Endothelial cell of umbilical vein (primary cell): Measurements from ENCODE around the gene SLC9A3. TPM values are rescaled to one million over a fixed set of nuclear protein-coding genes. Genes with fewer than 3 reads are reported as not detected.

Experiments
- BruUV-seq: library from RNA; stranded (reverse); fragments of 400-500 nt; replicated peaks from 2 replicates; lab custom pipeline; 2021; lab: Mats Ljungman, UMichigan
- CTCF ChIA-PET: fragments of 300-600, 350-600 bp; sonication (Branson Sonifier 250); formaldehyde crosslinking; loops from one replicate; lab custom pipeline; 2021; ENCODE audit warnings: antibody characterized with exemption, inconsistent platforms; lab: Charles Lee
- POLR2A ChIA-PET: fragments of 300-600, 350-600 bp; sonication (Branson Sonifier 250); formaldehyde crosslinking; loops from one replicate; lab custom pipeline; 2021; ENCODE audit warnings: antibody characterized with exemption, inconsistent platforms; lab: Charles Lee
- DNase-seq: peaks from one replicate; pipeline ENCODE4 v3.0.0-alpha.2; 2011; ENCODE audit warnings: low read depth, low spot score
- FAIRE-seq: peaks from 2 replicates; lab custom pipeline; 2011; peaks lifted over from hg19 to GRCh38; lab: Jason Lieb, UNC
- H2AFZ ChIP-seq: 2 replicates; pipeline ENCODE4 v1.6.0; 2012; ENCODE audit warnings: low read depth, low read length, control low read depth, inconsistent platforms
- H3K27ac ChIP-seq: 2 replicates; pipeline ENCODE4 v1.5.1; 2011; ENCODE audit warnings: low read depth, mild to moderate bottlenecking, control low read depth, low read length, moderate library complexity; ENCODE audit not compliant: insufficient read depth
- H3K27me3 ChIP-seq, 2 experiments: 2 replicates each; pipeline versions ENCODE4 v1.6.0 to v1.6.1; 2011; ENCODE audit warnings: low read length in 2 of 2, mixed read lengths in 1 of 2; ENCODE audit not compliant: control insufficient read depth in 2 of 2, insufficient read depth in 2 of 2
- H3K36me3 ChIP-seq, 2 experiments: 2 replicates in 1 of 2; 3 replicates in 1 of 2; pipeline ENCODE4 v1.5.1; 2011; ENCODE audit warnings: low read length in 2 of 2, mild to moderate bottlenecking in 1 of 2, moderate library complexity in 1 of 2; ENCODE audit not compliant: control insufficient read depth in 2 of 2, insufficient read depth in 2 of 2; ENCODE audit errors: extremely low read depth in 1 of 2
- H3K4me1 ChIP-seq: 3 replicates; pipeline ENCODE4 v1.5.1; 2011; ENCODE audit warnings: mild to moderate bottlenecking, low read length; ENCODE audit not compliant: control insufficient read depth, insufficient read depth; ENCODE audit errors: extremely low read depth
- H3K4me2 ChIP-seq: 2 replicates; pipeline ENCODE4 v1.6.1; 2011; ENCODE audit warnings: low read length, control low read depth, mixed read lengths; ENCODE audit not compliant: insufficient read depth
- H3K4me3 ChIP-seq, 3 experiments: fragments of 200-600 bp in 1 of 3; sonication (generic), shearing (Covaris generic) in 1 of 3; replicated peaks in 1 of 3; 2 replicates each; pipeline ENCODE4 v1.5.1; 2011 to 2016; ENCODE audit warnings: control low read depth in 3 of 3, low read length in 3 of 3, mild to moderate bottlenecking in 2 of 3, inconsistent platforms in 1 of 3, low read depth in 1 of 3, moderate library complexity in 1 of 3; ENCODE audit not compliant: insufficient read depth in 1 of 3
- H3K79me2 ChIP-seq: 2 replicates; pipeline ENCODE4 v1.6.0; 2012; ENCODE audit warnings: low read length, inconsistent platforms; ENCODE audit not compliant: control insufficient read depth, insufficient read depth
- H3K9ac ChIP-seq: replicated peaks from 2 replicates; pipeline ENCODE3; 2011; ENCODE audit warnings: low read length, control low read depth; ENCODE audit not compliant: insufficient read depth; ENCODE audit errors: extremely low read depth
- H3K9me1 ChIP-seq: replicated peaks from 3 replicates; pipeline ENCODE4 v1.6.0; 2011; ENCODE audit warnings: mild to moderate bottlenecking, low read length; ENCODE audit not compliant: control insufficient read depth, insufficient read depth; ENCODE audit errors: extremely low read depth
- H3K9me3 ChIP-seq: replicated peaks from 2 replicates; pipeline ENCODE4 v1.5.1; 2012; ENCODE audit warnings: low read length, inconsistent platforms; ENCODE audit not compliant: control insufficient read depth, insufficient read depth
- H4K20me1 ChIP-seq: replicated peaks from 2 replicates; pipeline ENCODE3; 2011; ENCODE audit warnings: mild to moderate bottlenecking, low read length; ENCODE audit not compliant: control insufficient read depth, insufficient read depth; ENCODE audit errors: extremely low read depth
- CTCF ChIP-seq, 2 donors: IDR thresholded peaks; 1 replicate in 1 of 2; 2 replicates in 1 of 2; pipeline ENCODE4 v1.5.1; 2011; ENCODE audit warnings: low read length in 2 of 2, mild to moderate bottlenecking in 2 of 2, moderate library complexity in 2 of 2, control low read depth in 1 of 2, inconsistent platforms in 1 of 2, low read depth in 1 of 2; ENCODE audit not compliant: insufficient read depth in 1 of 2; ENCODE audit errors: extremely low read depth in 1 of 2
- EZH2 ChIP-seq: IDR thresholded peaks from 2 replicates; pipeline ENCODE4 v1.6.1; 2012; ENCODE audit warnings: borderline replicate concordance, low read depth, mild to moderate bottlenecking, moderate library complexity, low read length, inconsistent platforms; ENCODE audit not compliant: severe bottlenecking
- FOS ChIP-seq: IDR thresholded peaks from 2 replicates; pipeline ENCODE4 v1.6.1; 2011; ENCODE audit warnings: mild to moderate bottlenecking, low read length, moderate library complexity, borderline replicate concordance; ENCODE audit not compliant: insufficient read depth
- GATA2 ChIP-seq: IDR thresholded peaks from 2 replicates; pipeline ENCODE4 v1.7.0; 2011; ENCODE audit warnings: low read depth, mild to moderate bottlenecking, moderate library complexity, mixed read lengths, low read length; ENCODE audit not compliant: insufficient read length, insufficient read depth
- JUN ChIP-seq: IDR thresholded peaks from 2 replicates; pipeline ENCODE4 v1.6.1; 2011; ENCODE audit warnings: borderline replicate concordance, low read depth; ENCODE audit not compliant: insufficient read length, insufficient read depth
- MAX ChIP-seq: IDR thresholded peaks from 2 replicates; pipeline ENCODE4 v1.6.1; 2011; ENCODE audit not compliant: insufficient read depth, insufficient read length
- MYC ChIP-seq: IDR thresholded peaks from one replicate; pipeline ENCODE4 v1.6.1; 2011; ENCODE audit warnings: mild to moderate bottlenecking, low read depth, low read length
- POLR2A ChIP-seq: IDR thresholded peaks from 2 replicates; pipeline ENCODE4 v1.6.1; 2012; ENCODE audit warnings: low read depth, mild to moderate bottlenecking, control low read depth, low read length
- POLR2AphosphoS5 ChIP-seq: IDR thresholded peaks from 2 replicates; pipeline ENCODE4 v1.6.1; 2012; ENCODE audit warnings: low read depth, mild to moderate bottlenecking, control low read depth, low read length, moderate library complexity; ENCODE audit not compliant: insufficient read depth
- dilution Hi-C: fragments of 300-500 bp; cut with MboI; formaldehyde crosslinking; loops from one replicate; pipeline ENCODE4 v1.15.0; 2019; ENCODE audit warnings: low sequenced_read_pairs; ENCODE audit not compliant: extremely low pct_ligation_motif_present
- intact Hi-C: fragments of 100-400 bp; cut with micrococcal nuclease; formaldehyde crosslinking; loops from one replicate; pipeline ENCODE4 v1.10.0; 2022
- polyA plus RNA-seq, 4 experiments: library from polyadenylated mRNA; depleted of rRNA in 3 of 4; stranded (reverse) in 3 of 4; unstranded in 1 of 4; fragments of >200 nt; gene quantifications; 2 replicates each; pipeline versions ENCODE4 v1.2.1 to v1.2.3, GENCODE V29; 2011 to 2012; ENCODE audit warnings: missing spikeins in 1 of 4
- total RNA-seq: library from RNA; stranded (reverse); gene quantifications from 2 replicates; pipeline ENCODE4 v1.2.3, GENCODE V29; 2021

Gene SLC9A3
- total and polyA plus RNA-seq, 2 donors (not counting 3 experiments of a cell fraction or from before 2014, with no cell fraction given): 0.79 to 0.82 TPM

- ChIA-PET POLR2A (no interaction called here), CTCF (no interaction called here)
- peaks cover 5 to 7% of the 10 kb centered on the region in 2 experiments for H3K27me3 ChIP-seq
These were observed 47.5 kb upstream of the SLC9A3 start for GRCh38 chr5:571791-572190.

GRCh38 chr5:570886-571285, 46.6 kb upstream of the SLC9A3 start:
- H3K79me2 ChIP-seq: no peaks in the 10 kb centered on the region
- POLR2A ChIA-PET: no interaction called here

More at GRCh38 chr5:571791-572190, 47.5 kb upstream of the SLC9A3 start:
- dilution Hi-C loops: no loop called here
- Histone ChIP-seq H3K9me1 (no peaks in the 10 kb centered on the region), H3K79me2 (no peaks in the 10 kb centered on the region), H3K4me3 (no peak overlapping the region), H2AFZ (no peak overlapping the region), H3K27ac (no peak overlapping the region), H3K9ac (no peak overlapping the region), H3K4me1 (no peaks in the 10 kb centered on the region), H4K20me1 (no peaks in the 10 kb centered on the region), H3K9me3 (no peaks in the 10 kb centered on the region), H3K4me2 (no peak overlapping the region), H3K36me3 (no peaks in the 10 kb centered on the region)
- TF ChIP-seq POLR2AphosphoS5 (no peak), JUN (no peak), FOS (no peak), MAX (no peak), POLR2A (no peak), MYC (no peak)
- intact Hi-C loops: no loop called here
- DNase-seq: no peak
- FAIRE-seq: no peak
- BruUV-seq: no TSS peak

More at GRCh38 chr5:570886-571285, 46.6 kb upstream of the SLC9A3 start:
- no peaks in the 10 kb centered on the region for H3K4me1 ChIP-seq
- no peaks in the 10 kb centered on the region for H3K9me3 ChIP-seq
- intact Hi-C loops: no loop called here
- no peaks in the 10 kb centered on the region for H4K20me1 ChIP-seq
- no peak overlapping the region for H3K4me2 ChIP-seq
- TF ChIP-seq FOS: no peak
- no peak for TF ChIP-seq GATA2
- no peak for TF ChIP-seq MAX
- TF ChIP-seq JUN: no peak
- TF ChIP-seq POLR2A: no peak
- no peak for TF ChIP-seq EZH2
- TF ChIP-seq CTCF (IDR thresholded peaks at IDR 0.05; ENCODE audit: extremely low read depth in 1 of 2, insufficient read depth in 1 of 2, low read depth in 1 of 2, low read length in 2 of 2): no peak
- TF ChIP-seq MYC: no peak
- no peak for TF ChIP-seq POLR2AphosphoS5
- no peaks in the 10 kb centered on the region for H3K36me3 ChIP-seq
- H3K27ac ChIP-seq: no peak overlapping the region
- no peak overlapping the region for H3K4me3 ChIP-seq
- BruUV-seq: no TSS peak
- H3K27me3 ChIP-seq: peaks cover 2 to 4% of the 10 kb centered on the region in 2 experiments
- DNase-seq (no peak), FAIRE-seq (no peak)
- CTCF ChIA-PET: no interaction called here
- H3K9ac ChIP-seq: no peak overlapping the region
- H3K9me1 ChIP-seq: no peaks in the 10 kb centered on the region
- dilution Hi-C loops: no loop called here
- no peak overlapping the region for H2AFZ ChIP-seq
